Central memory CD4-positive, alpha-beta T cell (primary cell): ENCODE results near the gene RNF149.
"Not testable (repeated sequence)": the region's sequence is repeated elsewhere in the genome, so short reads cannot be mapped to it uniquely, and the experiment has no call there.

Experiments
- DNase-seq: peaks from one replicate; pipeline ENCODE4 v3.0.0; 2022
- total RNA-seq, 3 experiments: gene quantifications; one replicate each; lab custom pipeline; 2026; lab: John Stamatoyannopoulos, UW

RNF149 gene, protein sequence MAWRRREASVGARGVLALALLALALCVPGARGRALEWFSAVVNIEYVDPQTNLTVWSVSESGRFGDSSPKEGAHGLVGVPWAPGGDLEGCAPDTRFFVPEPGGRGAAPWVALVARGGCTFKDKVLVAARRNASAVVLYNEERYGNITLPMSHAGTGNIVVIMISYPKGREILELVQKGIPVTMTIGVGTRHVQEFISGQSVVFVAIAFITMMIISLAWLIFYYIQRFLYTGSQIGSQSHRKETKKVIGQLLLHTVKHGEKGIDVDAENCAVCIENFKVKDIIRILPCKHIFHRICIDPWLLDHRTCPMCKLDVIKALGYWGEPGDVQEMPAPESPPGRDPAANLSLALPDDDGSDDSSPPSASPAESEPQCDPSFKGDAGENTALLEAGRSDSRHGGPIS
- total RNA-seq: 101 to 256 (median 201) reads per million in 3 experiments

DNA sequence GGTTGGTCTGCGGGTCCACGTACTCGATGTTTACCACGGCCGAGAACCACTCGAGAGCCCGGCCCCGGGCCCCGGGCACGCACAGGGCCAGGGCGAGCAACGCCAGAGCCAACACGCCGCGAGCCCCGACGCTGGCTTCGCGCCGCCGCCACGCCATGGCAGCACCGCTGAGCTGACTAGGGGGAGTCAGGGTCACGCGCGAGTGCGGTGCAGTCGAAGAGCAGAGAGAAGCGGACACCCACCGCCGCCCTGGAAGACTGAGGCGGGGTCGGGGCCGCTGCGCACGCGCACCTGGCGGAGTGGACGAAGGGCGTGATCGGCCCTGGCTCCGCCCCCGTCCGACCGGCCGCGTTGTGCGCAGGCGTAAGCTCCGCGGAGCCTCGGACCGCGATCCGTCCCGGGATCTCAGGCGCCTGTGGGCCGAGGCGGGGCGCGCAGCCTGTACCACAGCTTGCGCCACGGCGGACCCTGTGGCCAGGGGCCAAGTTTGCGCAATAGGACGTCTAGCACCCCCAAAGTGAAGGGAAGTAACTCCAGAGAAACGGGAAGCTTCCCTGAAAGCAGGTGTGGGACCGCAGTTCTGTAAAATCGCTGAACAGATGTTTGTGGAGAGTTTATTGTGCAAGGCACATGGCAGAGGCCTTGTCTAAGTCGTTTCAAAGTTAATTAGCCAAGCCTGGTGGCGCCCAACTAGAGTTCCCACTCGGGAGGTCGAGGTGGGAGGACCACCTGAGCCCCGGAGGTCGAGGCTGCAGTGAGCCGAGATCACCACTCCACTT lies at the start of gene RNF149:
RNF149 (minus strand) TSS at position 270 of the 779 bp plus-strand sequence; CDS start at position 157, 113 bp downstream.
- DNase-seq: peak; percentile 89

DNA sequence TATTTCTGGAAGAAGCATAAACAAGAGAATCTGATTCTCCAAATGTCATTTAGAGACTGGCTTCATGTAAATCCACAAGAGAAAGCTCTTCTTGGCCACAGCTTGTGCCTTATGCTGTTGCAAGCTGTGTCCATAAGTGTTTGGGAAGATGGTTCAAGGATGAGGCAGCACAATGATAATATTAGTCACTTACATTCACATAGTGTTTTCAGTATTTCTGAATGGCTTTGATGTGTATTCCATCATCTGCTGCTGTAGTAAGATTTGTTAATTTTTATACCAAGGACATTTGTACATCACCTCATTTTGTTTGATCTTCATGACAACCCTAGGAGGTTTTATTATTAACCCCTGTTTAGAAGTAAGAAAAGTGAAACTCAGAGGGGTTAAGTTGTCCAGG lies 48.9 kb upstream of the RNF149 start:
- DNase-seq: no peak

DNA sequence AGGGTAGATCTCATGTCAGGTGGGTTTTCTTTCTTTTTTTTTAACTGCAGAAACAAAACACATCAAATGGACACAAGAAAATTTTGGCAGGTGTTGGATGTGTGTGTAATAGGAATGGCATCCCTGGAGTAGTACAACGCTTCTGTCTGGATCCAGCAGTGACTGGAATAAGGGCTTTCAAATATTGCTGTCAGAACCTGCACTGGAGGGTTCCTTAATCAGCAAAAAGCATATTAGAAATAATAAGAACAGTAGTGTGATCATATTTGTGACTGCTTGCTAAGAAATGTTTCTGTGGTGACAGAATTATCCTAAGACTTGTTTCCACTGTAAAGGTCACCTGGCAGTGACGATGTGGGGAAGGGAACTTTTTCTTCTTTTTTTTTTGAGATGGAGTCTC lies 48.0 kb upstream of the RNF149 start:
- no peak for DNase-seq

GRCh38 chr2:101356055-101356454 lies 47.6 kb upstream of the RNF149 start:
- DNase-seq: no peak

DNA sequence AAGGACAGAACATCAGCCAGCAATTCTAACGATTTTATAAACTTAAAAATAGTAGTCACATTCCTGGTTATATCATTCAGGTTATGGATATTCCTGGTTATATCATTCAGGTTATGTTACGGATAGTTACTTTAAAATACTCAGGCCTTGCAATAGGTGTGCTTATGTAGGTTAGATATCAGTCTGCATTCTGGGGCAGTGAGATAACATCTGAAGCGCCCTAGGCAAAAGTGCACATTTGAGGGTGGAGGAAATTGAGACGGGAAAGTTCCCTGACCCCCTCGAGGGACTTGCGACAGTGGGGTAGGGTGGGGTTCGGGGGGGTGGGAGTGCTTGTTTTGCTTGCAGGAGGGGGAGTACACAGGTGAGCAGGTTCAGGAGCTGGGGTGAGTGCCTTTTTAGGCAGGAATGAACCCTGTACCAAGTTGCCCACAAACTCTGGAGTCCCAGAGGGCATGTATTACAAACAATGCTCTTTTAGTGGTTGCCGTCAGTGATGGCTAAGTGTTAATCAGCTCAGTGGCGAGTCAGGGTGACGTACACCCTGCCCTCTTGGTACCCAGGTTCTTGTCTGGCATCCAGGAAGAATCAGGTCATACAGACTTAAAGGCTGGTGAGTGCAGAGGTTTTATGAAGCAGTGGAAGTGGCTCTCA lies 47.0 kb upstream of the RNF149 start:
- no peak for DNase-seq

DNA sequence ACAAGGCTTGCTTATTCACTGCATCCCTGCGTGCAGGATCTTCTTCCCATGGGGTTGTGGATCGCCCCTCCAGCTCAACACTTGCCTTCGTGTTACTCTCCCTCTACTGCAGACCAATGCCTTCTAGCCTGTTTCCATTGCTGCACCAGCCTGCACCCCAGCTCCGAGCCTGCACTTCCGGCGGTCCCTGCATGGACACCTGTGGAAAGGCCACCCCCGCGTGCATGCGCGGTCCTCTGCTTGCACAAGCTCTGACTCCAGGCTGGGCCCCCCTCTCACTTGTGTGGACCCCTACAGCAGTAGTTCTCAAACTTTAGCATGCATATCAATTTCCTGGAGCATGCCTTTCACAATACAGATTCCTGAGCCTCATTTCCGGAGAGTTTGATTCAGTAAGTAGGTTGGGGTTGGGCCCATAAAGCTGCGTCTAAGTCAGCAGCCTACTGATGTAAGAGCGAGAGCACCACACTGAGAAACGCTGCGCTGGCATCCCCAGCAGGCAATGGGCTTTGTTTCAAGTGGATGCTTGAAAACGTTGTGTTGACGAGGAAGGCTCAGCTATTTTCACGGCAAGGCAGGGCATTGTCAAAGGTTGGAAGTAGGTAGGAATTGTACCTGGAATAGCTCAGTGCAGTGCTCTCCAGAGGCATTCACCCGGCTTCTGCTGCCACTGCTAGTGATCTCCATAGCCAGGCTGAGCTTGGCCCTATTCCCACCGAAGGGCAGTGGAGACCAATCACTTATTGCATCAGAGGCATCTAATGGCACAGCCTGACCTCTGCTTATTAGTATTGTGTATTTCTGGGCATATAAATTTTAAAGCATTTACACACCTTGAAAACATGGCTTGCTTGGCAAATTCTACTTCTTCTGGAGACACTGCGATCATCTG lies 46.2 kb upstream of the RNF149 start:
- DNase-seq: no peak

DNA sequence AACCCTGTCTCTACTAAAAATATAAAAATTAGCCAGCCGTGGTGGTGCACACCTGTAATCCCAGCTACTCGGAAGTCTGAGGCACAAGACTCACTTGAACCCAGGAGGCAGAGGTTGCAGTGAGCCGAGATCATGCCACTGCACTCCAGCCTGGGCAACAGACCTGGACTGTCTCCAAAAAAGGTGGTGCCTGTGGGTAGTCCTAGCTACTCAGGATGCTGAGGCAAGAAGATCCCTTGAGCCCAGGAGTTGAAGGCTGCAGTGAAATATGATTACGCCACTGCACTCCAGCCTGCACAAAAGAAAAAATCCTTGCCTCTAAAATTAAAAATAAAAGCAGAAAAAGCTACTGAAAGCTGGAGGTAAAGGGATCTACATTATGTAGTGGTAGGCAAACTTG lies 44.1 kb upstream of the RNF149 start:
- not testable (repeated sequence) for DNase-seq

DNA sequence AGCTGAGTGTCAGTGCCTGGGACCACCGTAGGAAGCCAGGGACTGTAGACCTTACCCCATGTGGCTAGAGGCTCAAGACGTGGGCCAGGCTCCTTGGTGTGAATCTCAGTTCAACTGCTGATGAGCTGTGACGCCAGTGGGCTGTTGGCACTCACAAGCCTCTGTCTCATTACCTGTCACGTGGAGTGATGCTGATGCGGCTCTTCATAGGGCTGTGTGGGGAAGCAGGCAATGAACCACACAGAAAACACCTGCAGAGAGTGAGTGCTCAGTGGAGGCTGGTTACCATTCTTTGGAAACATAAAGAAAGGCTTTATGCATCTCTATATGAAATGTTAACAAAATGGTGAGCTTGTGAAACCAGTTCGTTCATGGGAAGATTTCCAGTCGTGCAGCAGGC lies 42.7 kb upstream of the RNF149 start:
- DNase-seq: no peak

DNA sequence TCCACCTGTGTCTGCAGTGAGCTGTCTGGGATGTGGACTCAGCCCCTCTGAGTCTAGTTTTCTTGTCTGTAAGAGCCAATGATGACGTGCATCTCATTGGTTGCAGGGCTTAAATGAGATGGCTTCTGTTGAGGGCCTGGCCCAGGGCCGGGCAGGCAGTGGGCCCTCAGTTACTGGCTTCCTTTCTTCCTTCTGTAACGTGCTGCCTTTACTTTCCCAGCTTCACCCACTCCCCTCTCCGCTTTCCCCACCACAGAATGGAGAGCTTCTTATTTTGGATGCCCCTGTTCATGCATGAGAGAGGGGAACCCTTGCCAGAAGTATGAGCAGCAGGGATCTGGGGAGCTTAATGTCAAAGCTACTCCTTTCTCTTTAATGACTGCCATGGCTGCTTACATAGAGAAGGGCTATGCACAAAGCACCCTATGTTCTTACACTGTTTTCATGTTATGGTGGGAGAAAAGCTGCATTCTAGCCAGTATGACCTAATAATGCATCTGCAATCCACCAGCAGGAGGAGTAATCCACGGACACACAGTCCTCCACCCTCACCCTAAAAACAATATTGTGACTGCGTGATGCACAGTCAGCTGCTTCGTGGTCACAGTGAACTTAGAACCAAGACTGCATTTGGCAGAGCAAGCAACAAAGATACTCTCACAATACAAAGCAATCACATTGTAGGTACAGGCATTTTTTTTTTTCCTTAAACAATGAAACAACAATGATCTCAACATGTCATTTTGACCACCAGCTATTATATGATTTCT lies 41.6 kb upstream of the RNF149 start:
- no peak for DNase-seq

GRCh38 chr2:101348883-101349282 lies 40.4 kb upstream of the RNF149 start:
- DNase-seq: no peak

DNA sequence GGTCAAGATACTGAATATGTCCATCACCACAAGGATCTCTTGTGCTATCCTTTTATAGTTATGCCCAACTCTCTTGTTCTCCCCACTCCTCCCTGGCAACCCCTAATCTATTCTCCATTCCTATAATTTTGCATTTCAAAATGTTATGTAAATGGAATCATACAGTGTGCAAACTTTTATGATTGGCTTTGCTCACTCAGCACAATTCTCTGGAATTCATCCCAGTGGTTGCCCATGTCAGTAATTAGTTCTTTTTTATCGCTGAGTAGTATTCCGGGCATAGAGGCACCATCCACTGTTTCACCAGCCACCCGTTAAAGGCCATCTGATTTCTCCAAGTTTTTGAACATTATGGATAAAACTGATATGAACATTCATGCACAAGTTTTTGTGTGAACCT lies 38.4 kb upstream of the RNF149 start:
- DNase-seq: no peak

DNA sequence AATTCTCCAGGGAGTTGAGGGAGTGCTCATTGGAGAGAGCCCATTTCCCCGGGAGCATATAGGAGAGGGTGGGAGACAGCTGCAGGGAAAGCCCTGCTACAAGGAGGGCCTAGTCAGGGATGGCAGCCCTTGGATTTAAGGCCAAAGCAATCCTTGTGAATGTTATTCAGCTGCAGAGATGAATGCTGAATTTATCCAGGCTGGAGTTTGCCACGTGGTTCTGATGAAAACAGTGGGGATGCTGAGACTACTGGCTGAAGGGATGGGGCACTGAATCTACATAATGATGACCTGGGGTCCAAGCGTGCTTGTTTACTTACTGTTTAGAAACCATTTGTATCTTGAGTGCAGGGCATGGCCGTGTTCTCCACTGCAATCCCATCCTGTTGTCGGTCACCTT lies 35.6 kb upstream of the RNF149 start:
- DNase-seq: no peak

DNA sequence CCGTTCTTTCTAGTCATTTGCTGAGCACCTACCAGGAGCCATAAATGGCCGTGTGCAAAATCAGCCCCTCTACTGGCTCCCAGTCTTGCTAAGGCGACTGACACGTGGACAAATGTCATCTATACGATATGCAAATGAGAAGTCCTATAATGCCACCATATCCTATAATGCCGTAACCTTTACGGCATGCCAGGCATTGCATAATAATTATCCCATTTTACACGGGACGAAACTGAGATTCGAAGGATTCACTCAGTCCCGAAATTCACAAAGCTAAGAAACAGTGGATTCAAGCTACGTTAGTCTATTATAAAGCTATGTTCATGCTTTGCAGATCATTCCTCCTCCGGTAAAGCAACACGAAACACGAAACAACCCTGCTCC lies 34.1 kb upstream of the RNF149 start:
- no peak for DNase-seq

DNA sequence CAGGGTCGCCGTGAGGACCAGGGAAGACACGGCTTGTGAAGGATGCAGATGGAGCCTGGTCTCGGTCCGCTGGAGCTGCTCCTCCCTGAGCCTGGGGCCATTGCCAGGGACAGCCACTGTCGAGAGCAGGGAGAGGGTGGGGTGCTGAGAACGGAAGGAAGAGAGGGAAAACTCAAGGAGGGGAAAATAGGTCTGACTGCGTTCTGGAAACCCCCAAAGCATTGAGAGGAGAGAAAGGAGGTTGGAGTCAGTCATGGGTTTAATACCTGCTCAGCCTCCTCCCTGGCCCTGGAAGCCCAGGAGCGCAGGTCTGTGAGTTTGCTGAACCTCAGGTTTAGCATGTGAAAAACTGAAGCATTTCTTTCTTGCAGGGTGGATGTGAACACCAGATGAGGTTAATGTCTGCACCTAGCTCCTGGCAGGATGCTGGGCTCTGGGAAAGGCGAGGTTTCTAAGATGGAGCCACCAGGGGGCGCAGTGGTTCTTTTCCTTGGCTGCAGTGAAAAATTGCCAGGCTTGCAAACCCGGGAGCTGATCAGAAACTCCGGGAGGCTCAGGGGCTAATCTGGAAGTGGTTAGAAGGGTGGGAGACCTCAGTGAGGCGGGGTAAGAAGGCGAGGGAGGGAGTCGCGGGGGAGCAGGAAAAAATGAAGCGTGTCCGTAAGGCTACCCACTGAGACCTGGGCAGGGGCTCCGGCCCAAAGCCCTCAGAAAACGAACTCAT lies 33.6 kb upstream of the RNF149 start:
- peak; percentile 56 for DNase-seq

DNA sequence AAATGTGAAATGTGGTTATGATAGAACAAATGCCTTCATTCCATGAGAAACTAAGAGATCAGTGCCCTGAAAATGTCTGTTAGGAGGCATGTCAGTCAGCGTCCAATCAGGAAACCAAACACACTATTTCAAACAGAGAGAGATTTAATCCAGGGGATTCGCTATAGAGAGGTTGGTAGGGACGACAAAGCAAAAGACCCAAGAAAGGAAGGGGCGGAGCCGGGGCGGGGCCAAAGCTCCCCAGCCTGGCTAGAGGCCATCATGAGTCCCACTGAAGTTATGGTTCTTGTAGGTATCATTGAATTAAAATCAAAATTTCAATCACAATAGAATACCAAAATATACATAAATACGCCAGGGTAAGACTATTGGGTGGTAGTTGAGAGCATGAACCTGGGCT lies 32.9 kb upstream of the RNF149 start:
- DNase-seq: no peak

- DNase-seq: no peak
Observed at GRCh38 chr2:101340141-101340551, 31.6 kb upstream of the RNF149 start.

- DNase-seq: no peak
Observed at GRCh38 chr2:101339266-101339880, 30.9 kb upstream of the RNF149 start.

GRCh38 chr2:101337877-101338276 lies 29.4 kb upstream of the RNF149 start:
- DNase-seq: no peak

DNA sequence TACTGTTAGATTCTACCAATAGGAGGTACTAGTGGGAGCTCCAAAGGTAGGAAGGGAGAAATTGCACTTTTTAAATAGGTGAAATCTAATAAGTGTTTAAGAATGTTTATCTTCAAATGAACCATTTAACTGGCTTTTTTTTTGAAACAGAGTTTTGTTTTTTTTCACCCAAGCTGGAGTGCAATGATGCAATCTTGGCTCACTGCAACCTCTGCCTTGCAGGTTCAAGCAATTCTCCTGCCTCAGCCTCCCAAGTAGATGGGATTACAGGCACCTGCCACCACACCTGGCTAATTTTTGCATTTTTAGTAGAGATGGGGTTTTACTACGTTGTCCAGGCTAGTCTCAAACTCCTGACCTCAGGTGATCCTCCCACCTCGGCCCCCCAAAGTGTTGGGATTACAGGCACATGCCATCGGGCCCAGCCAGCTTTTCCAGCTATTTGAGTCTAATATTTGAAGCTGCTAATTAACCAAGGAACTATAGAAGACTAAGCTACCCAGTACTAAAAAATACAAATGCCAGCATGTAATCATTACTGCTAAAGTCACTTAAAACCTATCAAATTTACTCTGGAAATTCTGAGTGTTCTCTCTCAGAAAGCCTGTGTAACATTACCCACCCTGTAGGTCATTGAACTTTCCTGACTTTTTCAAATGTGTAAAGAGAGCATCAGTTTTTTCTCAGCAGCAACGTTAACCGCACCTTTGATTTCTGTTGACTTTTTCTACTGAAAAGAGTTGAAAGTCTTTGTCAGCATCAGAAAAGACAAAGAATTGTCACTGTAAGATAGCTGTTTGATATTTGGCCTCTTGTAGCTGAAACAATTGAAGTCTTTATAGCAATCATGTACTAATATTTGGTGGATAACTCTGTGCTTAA lies 24.6 kb upstream of the RNF149 start:
- DNase-seq: no peak
